GM23338 (cell line): Measurements from ENCODE around the gene PLP2. TPM values are rescaled to one million over a fixed set of nuclear protein-coding genes. Genes with fewer than 3 reads are reported as not detected.

Experiments used
- ATAC-seq: fragments of 200-7000 bp; cut with Tn5 transposase; 3 replicates; pipeline ENCODE4 v1.9.1; 2020
- DNase-seq: peaks from one replicate; pipeline ENCODE4 v3.0.0-alpha.2; 2015; ENCODE audit warnings: low spot score
- H2AFZ ChIP-seq: fragments of 200-600 bp; sonication (generic); 2 replicates; pipeline ENCODE4 v1.8.0; 2016; ENCODE audit warnings: antibody characterized with exemption, mild to moderate bottlenecking, moderate library complexity
- H3F3A ChIP-seq: fragments of 200-600 bp; sonication (generic); replicated peaks from 2 replicates; pipeline ENCODE4 v1.8.0; 2017; ENCODE audit warnings: antibody characterized with exemption, mixed run types, low read depth
- H3K27ac ChIP-seq: fragments of 200-600 bp; sonication (generic); 2 replicates; pipeline ENCODE4 v1.6.1; 2016; ENCODE audit warnings: low read depth
- H3K27me3 ChIP-seq: fragments of 200-600 bp; sonication (generic); 2 replicates; pipeline ENCODE4 v1.8.0; 2016; ENCODE audit warnings: mild to moderate bottlenecking, mixed run types, moderate library complexity; ENCODE audit not compliant: insufficient read depth
- H3K36me3 ChIP-seq: fragments of 200-600 bp; sonication (generic); 2 replicates; pipeline ENCODE4 v1.8.0; 2016; ENCODE audit warnings: mild to moderate bottlenecking; ENCODE audit not compliant: insufficient read depth
- H3K4me1 ChIP-seq: fragments of 200-600 bp; sonication (generic); 2 replicates; pipeline ENCODE4 v1.8.0; 2016; ENCODE audit warnings: mild to moderate bottlenecking, moderate library complexity; ENCODE audit not compliant: insufficient read depth
- H3K4me2 ChIP-seq: fragments of 200-600 bp; sonication (generic); 2 replicates; pipeline ENCODE4 v1.7.1; 2017; ENCODE audit warnings: mixed run types
- H3K4me3 ChIP-seq: fragments of 200-600 bp; sonication (generic); 2 replicates; pipeline ENCODE4 v1.6.1; 2016; ENCODE audit warnings: mixed run types
- H3K79me2 ChIP-seq: fragments of 200-600 bp; sonication (generic); replicated peaks from 2 replicates; pipeline ENCODE4 v1.8.0; 2017; ENCODE audit warnings: mild to moderate bottlenecking; ENCODE audit not compliant: insufficient read depth
- H3K9me2 ChIP-seq: fragments of 200-600 bp; sonication (generic); 2 replicates; pipeline ENCODE4 v1.8.0; 2017; ENCODE audit not compliant: insufficient read depth
- H4K20me1 ChIP-seq: fragments of 200-600 bp; sonication (generic); replicated peaks from 2 replicates; pipeline ENCODE4 v1.8.0; 2017; ENCODE audit warnings: mild to moderate bottlenecking; ENCODE audit not compliant: insufficient read depth
- H3K27ac Mint-ChIP-seq: 2 replicates; pipeline ENCODE4 v1.8.0; 2020; ENCODE audit warnings: inconsistent platforms, mild to moderate bottlenecking, moderate library complexity, mixed read lengths
- H3K27me3 Mint-ChIP-seq: 3 replicates; pipeline ENCODE4 v1.8.0; 2022; ENCODE audit warnings: low read depth, mild to moderate bottlenecking, moderate library complexity, mixed read lengths, inconsistent platforms; ENCODE audit not compliant: insufficient read depth, poor library complexity
- H3K36me3 Mint-ChIP-seq: 3 replicates; pipeline ENCODE4 v1.8.0; 2021; ENCODE audit warnings: low read depth, mild to moderate bottlenecking, inconsistent platforms, moderate library complexity, mixed read lengths
- H3K4me1 Mint-ChIP-seq: 3 replicates; pipeline ENCODE4 v1.8.0; 2020; ENCODE audit warnings: mild to moderate bottlenecking, inconsistent platforms, mixed read lengths
- H3K4me3 Mint-ChIP-seq: 3 replicates; pipeline ENCODE4 v1.8.0; 2021; ENCODE audit warnings: moderate library complexity, mild to moderate bottlenecking, inconsistent platforms, mixed read lengths
- H3K9me3 Mint-ChIP-seq: 3 replicates; pipeline ENCODE4 v1.8.0; 2020; ENCODE audit warnings: moderate library complexity, mild to moderate bottlenecking, inconsistent platforms, mixed read lengths
- CREB1 ChIP-seq: fragments of 250-450 bp; sonication (Bioruptor Pico); IDR thresholded peaks from 2 replicates; pipeline ENCODE4 v1.5.0; 2020; ENCODE audit warnings: low read depth, mild to moderate bottlenecking, moderate library complexity
- CTCF ChIP-seq, 2 experiments: fragments of 200-600 bp in 1 of 2; sonication (generic) in 1 of 2; conservative IDR thresholded peaks; 2 replicates each; pipeline versions ENCODE4 v1.5.1 to v1.6.1; 2016 to 2017; ENCODE audit warnings: antibody characterized with exemption in 2 of 2, low read depth in 2 of 2, mild to moderate bottlenecking in 2 of 2, moderate library complexity in 1 of 2
- EZH2phosphoT487 ChIP-seq: fragments of 200-600 bp; sonication (generic); IDR thresholded peaks from one replicate; pipeline ENCODE4 v1.8.1; 2018; ENCODE audit warnings: antibody characterized with exemption; ENCODE audit not compliant: unreplicated experiment
- JUNB ChIP-seq: IDR thresholded peaks from one replicate; pipeline ENCODE4 v1.6.1; 2016; ENCODE audit warnings: antibody characterized with exemption; ENCODE audit not compliant: unreplicated experiment
- NANOG ChIP-seq: IDR thresholded peaks from 2 replicates; pipeline ENCODE4 v1.6.1; 2016; ENCODE audit warnings: antibody characterized with exemption, borderline replicate concordance
- STAT1 ChIP-seq: IDR thresholded peaks from one replicate; pipeline ENCODE4 v1.6.1; 2016; ENCODE audit warnings: antibody characterized with exemption; ENCODE audit not compliant: unreplicated experiment
- ZNF331 ChIP-seq: fragments of 250-450 bp; sonication (Bioruptor Pico); IDR thresholded peaks from 2 replicates; pipeline ENCODE4 v1.5.0; 2020; ENCODE audit warnings: low read depth, mild to moderate bottlenecking, moderate library complexity
- polyA plus RNA-seq: library from polyadenylated mRNA; unstranded; fragments of >200 nt; fragmentation: Nextera tagmentation; extraction: Ambion mirVana; gene quantifications from 2 replicates; pipeline ENCODE4 v1.2.1, GENCODE V29; 2016
- small RNA-seq: library from RNA; depleted of rRNA; stranded (forward); fragments of <200 nt; gene quantifications from one replicate; pipeline ENCODE3, GENCODE V24; 2014; ENCODE audit warnings: low replicate concordance
- total RNA-seq: library from RNA; depleted of rRNA; stranded (reverse); fragments of >200 nt; shearing (Covaris generic); gene quantifications from 2 replicates; pipeline ENCODE4 v1.2.3, GENCODE V29; 2014; rRNA removed
- TF ChIP-seq, protein P1 (sequence below): IDR thresholded peaks from one replicate; pipeline ENCODE4 v1.6.1; 2018; ENCODE audit warnings: antibody characterized with exemption; ENCODE audit not compliant: unreplicated experiment

Gene PLP2
- total and polyA plus RNA-seq, 2 experiments from 2014 or later, result 3.4 to 9.5 TPM

DNA sequence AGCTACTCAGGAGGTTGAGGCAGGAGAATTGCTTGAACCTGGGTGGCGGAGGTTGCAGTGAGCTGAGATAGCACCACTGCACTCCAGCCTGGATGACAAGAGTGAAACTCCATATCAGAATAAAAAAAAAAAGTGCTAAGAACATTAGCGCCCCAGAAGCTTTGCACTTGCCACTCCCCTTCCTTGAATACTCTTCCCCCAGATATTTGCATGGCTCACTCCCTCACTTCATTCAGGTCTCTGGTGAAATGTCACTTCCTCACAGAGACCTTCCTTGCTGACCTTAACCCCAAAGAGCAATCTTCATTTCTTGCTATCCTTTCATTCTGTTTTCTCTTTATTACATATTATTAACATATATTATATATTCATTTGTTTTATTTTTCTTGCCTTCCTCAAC lies 50.2 kb downstream of the PLP2 start:
- DNase-seq, result no peak
- Histone ChIP-seq H3F3A (no peaks in the 10 kb centered on the region), H3K4me3 (no peak overlapping the region), H3K9me2 (no peaks in the 10 kb centered on the region), H3K79me2 (no peaks in the 10 kb centered on the region), H3K27ac (no peak overlapping the region), H3K36me3 (no peaks in the 10 kb centered on the region), H3K27me3 (no peaks in the 10 kb centered on the region), H3K4me1 (no peaks in the 10 kb centered on the region), H2AFZ (no peak overlapping the region), H3K4me2 (no peak overlapping the region), H4K20me1 (no peaks in the 10 kb centered on the region)
- TF ChIP-seq EZH2phosphoT487 (no peak), ZNF331 (CRISPR knock-in tag) (no peak), CTCF (conservative IDR thresholded peaks at IDR 0.05; ENCODE audit: low read depth in 2 of 2) (no peak), NANOG (no peak), JUNB (no peak), CREB1 (CRISPR knock-in tag) (no peak), STAT1 (no peak)
- TF ChIP-seq, protein P1, sequence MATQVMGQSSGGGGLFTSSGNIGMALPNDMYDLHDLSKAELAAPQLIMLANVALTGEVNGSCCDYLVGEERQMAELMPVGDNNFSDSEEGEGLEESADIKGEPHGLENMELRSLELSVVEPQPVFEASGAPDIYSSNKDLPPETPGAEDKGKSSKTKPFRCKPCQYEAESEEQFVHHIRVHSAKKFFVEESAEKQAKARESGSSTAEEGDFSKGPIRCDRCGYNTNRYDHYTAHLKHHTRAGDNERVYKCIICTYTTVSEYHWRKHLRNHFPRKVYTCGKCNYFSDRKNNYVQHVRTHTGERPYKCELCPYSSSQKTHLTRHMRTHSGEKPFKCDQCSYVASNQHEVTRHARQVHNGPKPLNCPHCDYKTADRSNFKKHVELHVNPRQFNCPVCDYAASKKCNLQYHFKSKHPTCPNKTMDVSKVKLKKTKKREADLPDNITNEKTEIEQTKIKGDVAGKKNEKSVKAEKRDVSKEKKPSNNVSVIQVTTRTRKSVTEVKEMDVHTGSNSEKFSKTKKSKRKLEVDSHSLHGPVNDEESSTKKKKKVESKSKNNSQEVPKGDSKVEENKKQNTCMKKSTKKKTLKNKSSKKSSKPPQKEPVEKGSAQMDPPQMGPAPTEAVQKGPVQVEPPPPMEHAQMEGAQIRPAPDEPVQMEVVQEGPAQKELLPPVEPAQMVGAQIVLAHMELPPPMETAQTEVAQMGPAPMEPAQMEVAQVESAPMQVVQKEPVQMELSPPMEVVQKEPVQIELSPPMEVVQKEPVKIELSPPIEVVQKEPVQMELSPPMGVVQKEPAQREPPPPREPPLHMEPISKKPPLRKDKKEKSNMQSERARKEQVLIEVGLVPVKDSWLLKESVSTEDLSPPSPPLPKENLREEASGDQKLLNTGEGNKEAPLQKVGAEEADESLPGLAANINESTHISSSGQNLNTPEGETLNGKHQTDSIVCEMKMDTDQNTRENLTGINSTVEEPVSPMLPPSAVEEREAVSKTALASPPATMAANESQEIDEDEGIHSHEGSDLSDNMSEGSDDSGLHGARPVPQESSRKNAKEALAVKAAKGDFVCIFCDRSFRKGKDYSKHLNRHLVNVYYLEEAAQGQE, result no peak
- no peak for ATAC-seq
- Mint-ChIP-seq H3K27ac (no peak overlapping the region), H3K9me3 (no peaks in the 10 kb centered on the region), H3K36me3 (no peaks in the 10 kb centered on the region), H3K4me3 (no peak overlapping the region), H3K4me1 (0 out of 3 replicates have a peak, but pooled peaks cover 3% of the 10 kb centered on the region), H3K27me3 (peaks cover 9% of the 10 kb centered on the region)

Small RNAs within 50 kb of the gene (small RNA-seq; reads per million reads assigned to genes)
- not detected for gene RN7SL262P

Other genes starting within 250 kb of the PLP2 start
- 45.4 and 56.5 TPM in 2 replicates for gene OTUD5, start 214.3 kb upstream of the PLP2 start, total RNA-seq
- gene OTUD5, start 214.3 kb upstream of the PLP2 start, polyA plus RNA-seq, result 23.5 and 28.7 TPM in 2 replicates
- gene KCND1, start 200.1 kb upstream of the PLP2 start, total RNA-seq, result 5.3 and 5.6 TPM in 2 replicates
- 2.7 and 3.2 TPM in 2 replicates for gene KCND1, start 200.1 kb upstream of the PLP2 start, polyA plus RNA-seq
- 32.7 and 39.1 TPM in 2 replicates for gene GRIPAP1, start 169.6 kb upstream of the PLP2 start, total RNA-seq
- 57.1 and 62.2 TPM in 2 replicates for gene GRIPAP1, start 169.6 kb upstream of the PLP2 start, polyA plus RNA-seq
- 63.3 and 83.8 TPM in 2 replicates for gene TFE3, start 128.5 kb upstream of the PLP2 start, total RNA-seq
- 20.8 and 21.4 TPM in 2 replicates for gene TFE3, start 128.5 kb upstream of the PLP2 start, polyA plus RNA-seq
- gene CCDC120, start 112.9 kb upstream of the PLP2 start, total RNA-seq, result 6.8 and 9.9 TPM in 2 replicates
- gene CCDC120, start 112.9 kb upstream of the PLP2 start, polyA plus RNA-seq, result 3.3 and 3.6 TPM in 2 replicates
- gene PRAF2, start 97.9 kb upstream of the PLP2 start, total RNA-seq, result 6.3 and 7.7 TPM in 2 replicates
- 22.1 and 24.3 TPM in 2 replicates for gene PRAF2, start 97.9 kb upstream of the PLP2 start, polyA plus RNA-seq
- 26.2 and 36.2 TPM in 2 replicates for gene WDR45, start 92.0 kb upstream of the PLP2 start, total RNA-seq
- gene WDR45, start 92.0 kb upstream of the PLP2 start, polyA plus RNA-seq, result 24.9 and 28.8 TPM in 2 replicates
- gene GPKOW, start 48.2 kb upstream of the PLP2 start, total RNA-seq, result 15.1 and 22.9 TPM in 2 replicates
- gene GPKOW, start 48.2 kb upstream of the PLP2 start, polyA plus RNA-seq, result 8.1 and 9.5 TPM in 2 replicates
- gene MAGIX, start 9.1 kb upstream of the PLP2 start, total RNA-seq, result 0.83 and 2.1 TPM in 2 replicates
- 0.66 and 1.6 TPM in 2 replicates for gene MAGIX, start 9.1 kb upstream of the PLP2 start, polyA plus RNA-seq
- 13.7 and 21.4 TPM in 2 replicates for gene PRICKLE3, start 14.5 kb downstream of the PLP2 start, total RNA-seq
- 4.7 and 5.2 TPM in 2 replicates for gene PRICKLE3, start 14.5 kb downstream of the PLP2 start, polyA plus RNA-seq
- 7.3 and 9.1 TPM in 2 replicates for gene SYP, start 28.3 kb downstream of the PLP2 start, total RNA-seq
- 2.5 and 3.7 TPM in 2 replicates for gene SYP, start 28.3 kb downstream of the PLP2 start, polyA plus RNA-seq
- gene CACNA1F, start 61.4 kb downstream of the PLP2 start, total RNA-seq, result 0.35 and 0.90 TPM in 2 replicates
- gene CACNA1F, start 61.4 kb downstream of the PLP2 start, polyA plus RNA-seq, result 0.23 and 0.44 TPM in 2 replicates
- gene CCDC22, start 63.6 kb downstream of the PLP2 start, total RNA-seq, result 9.7 and 11.6 TPM in 2 replicates
- gene CCDC22, start 63.6 kb downstream of the PLP2 start, polyA plus RNA-seq, result 4.4 and 4.5 TPM in 2 replicates
- gene FOXP3, start 92.8 kb downstream of the PLP2 start, total RNA-seq, result 0.28 TPM in 1 of 2 replicates, not detected in the other
- gene FOXP3, start 92.8 kb downstream of the PLP2 start, polyA plus RNA-seq, result 0.11 and 0.21 TPM in 2 replicates
- 9.4 and 11.3 TPM in 2 replicates for gene PPP1R3F, start 97.9 kb downstream of the PLP2 start, total RNA-seq
- 2.2 and 3.1 TPM in 2 replicates for gene PPP1R3F, start 97.9 kb downstream of the PLP2 start, polyA plus RNA-seq
- not detected in 2 replicates for gene GAGE10, start 131.7 kb downstream of the PLP2 start, total RNA-seq
- not detected in 2 replicates for gene GAGE10, start 131.7 kb downstream of the PLP2 start, polyA plus RNA-seq
- not detected in 2 replicates for gene GAGE12J, start 150.1 kb downstream of the PLP2 start, total RNA-seq
- gene GAGE12J, start 150.1 kb downstream of the PLP2 start, polyA plus RNA-seq, result not detected in 2 replicates
- gene GAGE13, start 159.7 kb downstream of the PLP2 start, total RNA-seq, result not detected in 2 replicates
- gene GAGE13, start 159.7 kb downstream of the PLP2 start, polyA plus RNA-seq, result not detected in 2 replicates